HG03139 (cell line): Measurements from ENCODE around the gene DOP1B.
"Not testable (repeated sequence)": the region's sequence is repeated elsewhere in the genome, so short reads cannot be mapped to it uniquely, and the experiment has no call there.

Source experiments
- ATAC-seq: cut with Tn5 transposase; IDR thresholded peaks from one replicate; pipeline ENCODE4 v1.9.1; 2021; ENCODE audit not compliant: unreplicated experiment

DOP1B gene

GRCh38 chr21:36134803-36135390 lies 21.7 kb upstream of the DOP1B start, which contains the start of gene CBR3:
TSS of gene CBR3 (plus strand) at chr21:36135079. CDS start at chr21:36135193, 114 bp downstream.
- ATAC-seq, result no peak

- no peak for ATAC-seq
These were observed 21.1 kb upstream of the DOP1B start for GRCh38 chr21:36135391-36136102.

GRCh38 chr21:36139791-36140190 lies 16.8 kb upstream of the DOP1B start:
- not testable (repeated sequence) for ATAC-seq

- ATAC-seq, result peak; percentile 86
These were observed 15.1 kb upstream of the DOP1B start for GRCh38 chr21:36141513-36141925.

GRCh38 chr21:36144233-36144632 lies 12.4 kb upstream of the DOP1B start:
- ATAC-seq, result not testable (repeated sequence)

- ATAC-seq, result no peak
These were observed 11.4 kb upstream of the DOP1B start for GRCh38 chr21:36145259-36145658.

GRCh38 chr21:36147911-36148310 lies 8.7 kb upstream of the DOP1B start:
- ATAC-seq, result no peak

GRCh38 chr21:36148886-36149285 lies 7.7 kb upstream of the DOP1B start:
- ATAC-seq, result no peak

- peak; percentile 60 for ATAC-seq
These were observed 6.6 kb upstream of the DOP1B start for GRCh38 chr21:36149788-36150711.

GRCh38 chr21:36155603-36156338 lies 853 bp upstream of the DOP1B start:
- no peak for ATAC-seq

- ATAC-seq, result peak; percentile 80
These were observed 247 bp upstream of the DOP1B start for GRCh38 chr21:36156339-36156814.

- ATAC-seq, result no peak
These were observed 2.8 kb downstream of the DOP1B start for GRCh38 chr21:36159356-36159921.

- no peak for ATAC-seq
These were observed 4.2 kb downstream of the DOP1B start for GRCh38 chr21:36160850-36161178.

- no peak for ATAC-seq
These were observed 6.0 kb downstream of the DOP1B start for GRCh38 chr21:36162631-36163030.

- ATAC-seq, result no peak
These were observed 7.4 kb downstream of the DOP1B start for GRCh38 chr21:36163750-36164741.

- no peak for ATAC-seq
These were observed 8.7 kb downstream of the DOP1B start for GRCh38 chr21:36165356-36165755.

- no peak for ATAC-seq
These were observed 10.1 kb downstream of the DOP1B start for GRCh38 chr21:36166705-36167104.

GRCh38 chr21:36167541-36167940 lies 10.9 kb downstream of the DOP1B start:
- no peak for ATAC-seq

- no peak for ATAC-seq
These were observed 13.0 kb downstream of the DOP1B start for GRCh38 chr21:36169470-36170128.
